ENCODE measurements around the gene ANKRD34A.

The ANKRD34A gene

DNA sequence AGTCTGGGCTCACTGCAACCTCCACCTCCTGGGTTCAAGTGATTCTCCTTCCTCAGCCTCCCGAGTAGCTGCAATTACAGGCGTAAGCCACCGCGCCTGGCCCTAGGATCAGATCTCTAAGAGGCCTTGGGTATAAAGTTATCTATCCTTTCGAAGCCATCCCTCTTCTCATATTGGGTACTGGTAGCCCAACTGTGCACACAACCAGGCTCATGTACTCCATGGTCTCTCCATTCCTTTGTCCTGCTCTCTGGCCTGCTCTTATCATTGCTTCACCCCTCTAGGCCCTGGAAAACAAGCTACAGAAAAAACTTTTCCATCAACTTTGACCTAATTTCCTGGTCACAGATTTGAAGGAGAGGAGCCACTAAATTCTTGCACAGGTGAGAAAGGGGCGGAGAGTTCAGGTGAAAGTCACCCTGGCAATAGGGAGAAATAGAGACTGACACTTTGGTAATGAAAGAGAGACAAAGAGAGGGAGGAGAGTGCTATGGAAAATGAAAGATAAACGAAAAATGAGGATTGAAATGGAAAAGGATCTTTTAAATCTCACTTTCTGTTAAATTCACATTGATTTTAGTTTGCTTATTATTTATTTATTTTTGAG lies 26.0 kb upstream of the ANKRD34A start:
- DNase-seq (ENCODE audit: low read depth) = no peak

DNA sequence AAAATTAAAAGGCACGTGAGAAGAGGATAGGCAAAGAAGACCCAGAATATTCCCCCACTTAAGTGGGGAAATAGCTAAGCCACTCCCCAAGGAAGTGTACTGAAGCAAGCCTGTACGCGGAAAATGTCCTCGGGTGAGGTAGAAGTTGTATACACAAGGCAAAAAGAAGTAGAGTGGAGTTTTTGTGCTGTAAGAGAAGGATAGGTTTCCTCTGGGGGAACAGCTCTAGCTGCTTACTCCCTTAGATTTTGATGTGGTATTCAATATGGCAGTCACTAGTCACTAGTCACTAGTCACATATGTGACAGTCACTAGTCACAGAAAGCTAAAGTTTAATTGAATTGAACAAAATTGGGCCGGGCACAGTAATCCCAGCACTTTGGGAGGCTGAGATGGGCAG lies 24.4 kb upstream of the ANKRD34A start:
- no peak for DNase-seq (ENCODE audit: low read depth)

DNA sequence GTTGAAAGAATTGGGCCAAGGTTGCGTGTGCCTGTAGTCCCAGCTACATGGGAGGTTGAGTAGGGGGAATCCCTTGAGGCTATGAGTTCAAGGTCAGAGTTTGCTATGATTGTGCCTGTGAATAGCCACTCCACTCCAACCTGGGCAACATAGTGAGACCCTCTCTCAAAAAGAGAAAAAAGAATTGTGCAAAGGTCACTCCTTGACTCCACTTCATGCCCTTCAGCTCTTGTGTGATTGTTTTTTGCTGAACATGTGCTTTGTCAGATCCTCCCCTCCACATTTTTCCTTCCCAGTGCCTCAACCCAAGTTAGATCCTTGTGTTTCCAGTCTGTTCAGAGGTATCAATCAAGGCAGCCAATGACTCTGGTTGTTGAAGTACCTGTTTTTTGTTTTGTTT lies 23.6 kb upstream of the ANKRD34A start:
- DNase-seq (ENCODE audit: low read depth) = no peak

DNA sequence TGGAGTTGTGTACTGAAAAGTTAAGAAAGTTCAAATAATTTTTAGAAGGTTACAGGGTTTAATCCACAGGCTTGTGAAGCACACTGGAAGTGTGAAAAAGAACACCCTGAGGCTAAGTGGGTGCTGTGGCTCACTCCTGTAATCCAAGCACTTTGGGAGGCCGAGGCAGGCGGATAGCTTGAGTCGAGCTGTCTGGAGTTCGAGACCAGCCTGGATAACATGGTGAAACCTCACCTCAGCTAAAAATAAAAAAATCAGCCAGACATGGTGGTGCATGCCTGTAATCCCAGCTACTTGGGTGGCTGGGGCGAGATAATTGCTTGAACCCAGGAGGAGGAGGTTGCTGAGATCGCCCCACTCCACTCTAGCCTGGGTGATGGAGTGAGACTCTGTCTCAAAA lies 22.2 kb upstream of the ANKRD34A start:
- DNase-seq (ENCODE audit: low read depth) = no peak

DNA sequence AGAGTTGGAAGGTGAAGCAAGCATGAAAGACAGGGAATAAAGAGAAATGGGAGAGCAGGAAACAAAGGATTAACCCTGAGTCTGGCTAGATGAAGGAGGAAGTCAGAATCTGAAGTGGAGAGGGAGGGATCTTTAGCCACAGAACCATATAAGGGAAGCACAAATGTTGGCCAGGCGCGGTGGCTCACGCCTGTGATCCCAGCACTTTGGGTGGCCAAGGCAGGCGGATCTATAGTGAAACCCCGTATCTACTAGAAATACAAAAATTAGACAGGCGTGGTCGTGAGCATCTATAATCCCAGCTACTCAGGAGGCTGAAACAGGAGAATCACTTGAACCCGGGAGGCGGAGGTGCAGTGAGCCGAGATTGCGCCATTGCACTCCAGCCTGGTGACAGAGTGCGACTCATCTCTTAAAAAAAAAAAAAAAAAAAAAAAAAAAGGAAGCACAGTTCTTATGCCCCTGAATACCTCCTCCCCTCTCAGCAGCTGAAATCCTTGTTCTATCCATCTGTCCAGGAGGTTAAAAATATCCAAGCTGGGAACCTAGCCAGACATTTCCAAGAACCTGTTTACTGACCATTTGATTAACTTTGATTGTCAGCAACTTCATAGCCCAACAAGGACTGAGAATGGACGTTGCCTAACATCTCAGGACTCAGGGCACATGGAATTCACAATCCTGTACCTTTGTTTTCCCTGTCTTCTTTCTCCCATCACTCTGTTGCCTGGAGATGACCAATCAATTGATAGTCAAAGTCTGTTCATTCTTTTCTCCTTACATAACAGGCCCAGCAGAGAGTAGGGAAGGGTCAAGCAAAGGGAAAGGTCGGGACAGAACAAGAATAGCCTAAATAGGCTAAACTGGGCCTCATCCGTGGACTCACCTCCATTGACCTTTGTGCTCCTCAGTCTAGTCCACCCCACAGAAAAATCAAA lies 21.4 kb upstream of the ANKRD34A start:
- DNase-seq (ENCODE audit: low read depth) = peak; percentile 84

DNA sequence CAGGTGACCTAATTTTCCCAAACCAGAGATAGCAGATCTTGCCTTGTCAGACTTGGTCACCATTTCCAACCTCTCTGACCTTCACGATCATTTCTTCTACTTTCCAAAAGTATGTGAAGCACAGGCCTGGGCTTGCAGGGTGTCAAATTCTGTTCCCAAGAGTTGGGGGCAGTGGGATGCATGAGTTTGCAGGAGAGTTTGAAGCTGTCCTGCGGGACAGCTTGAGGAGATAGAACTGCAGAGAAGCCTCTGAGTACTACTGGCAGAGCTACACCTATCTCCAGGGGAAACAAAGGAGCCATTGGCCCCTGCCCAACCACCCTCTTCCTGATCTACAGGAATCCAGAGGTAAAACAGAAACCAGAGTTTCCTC lies 20.7 kb upstream of the ANKRD34A start:
- DNase-seq (ENCODE audit: low read depth) = no peak

DNA sequence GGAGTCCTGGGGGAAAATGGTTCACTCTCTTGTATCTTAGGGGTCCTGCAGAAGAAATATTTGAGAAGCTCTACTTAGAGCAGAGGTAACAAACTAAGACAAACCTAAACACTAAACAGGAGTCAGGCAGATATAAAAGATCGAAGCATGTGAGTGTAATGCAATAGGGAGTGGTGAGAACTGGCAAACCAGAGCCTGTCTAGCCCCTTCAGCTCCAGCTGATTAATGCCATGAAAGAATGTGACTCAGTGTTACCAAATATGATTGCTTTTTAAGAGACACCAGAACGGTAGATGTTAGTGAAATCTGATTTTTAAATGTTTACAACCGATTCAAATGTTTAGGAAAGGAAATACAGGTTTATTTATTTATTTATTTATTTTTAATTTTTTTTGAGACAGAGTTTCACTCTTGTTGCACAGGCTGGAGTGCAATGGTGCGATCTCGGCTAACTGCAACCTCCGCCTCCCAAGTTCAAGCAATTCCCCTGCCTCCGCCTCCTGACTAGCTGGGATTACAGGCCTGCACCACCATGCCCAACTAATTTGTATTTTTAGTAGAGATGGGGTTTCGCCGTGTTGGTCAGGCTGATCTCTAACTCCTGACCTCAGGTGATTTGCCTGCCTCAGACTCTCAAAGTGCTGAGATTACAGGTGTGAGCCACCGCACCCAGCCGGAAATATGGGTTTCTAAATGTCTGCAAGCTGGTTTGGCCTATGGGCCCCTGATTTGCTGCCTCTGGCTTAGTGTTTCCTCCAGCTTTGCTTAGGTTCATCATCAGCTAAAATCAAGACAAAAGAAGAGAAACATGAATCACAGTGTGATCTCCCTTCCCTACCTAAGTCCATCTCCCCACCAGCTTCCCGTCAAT lies 19.8 kb upstream of the ANKRD34A start:
- DNase-seq (ENCODE audit: low read depth) = no peak

DNA sequence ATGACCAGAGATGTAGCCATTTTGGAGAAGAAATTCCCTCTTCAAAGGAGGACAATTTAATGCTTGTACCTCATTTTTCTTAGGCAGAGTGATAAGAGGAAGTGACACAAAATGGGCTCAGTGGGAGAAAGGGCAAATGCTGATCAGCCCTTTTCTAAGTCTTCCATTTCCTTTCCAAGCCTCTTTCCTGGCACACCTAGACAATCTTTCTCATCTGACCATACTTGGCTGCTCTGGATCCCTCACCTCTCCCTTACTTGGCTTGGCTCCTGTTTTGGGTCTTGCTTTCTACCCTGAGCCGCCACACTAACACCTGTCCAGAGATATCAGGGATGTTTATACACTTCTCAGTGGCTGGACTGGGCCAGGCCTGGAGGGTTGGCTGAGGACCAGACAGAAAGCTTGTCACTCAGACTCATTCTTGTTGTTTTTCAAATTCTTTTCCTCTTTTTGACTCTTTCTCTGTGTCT lies 18.9 kb upstream of the ANKRD34A start:
- DNase-seq (ENCODE audit: low read depth) = no peak

DNA sequence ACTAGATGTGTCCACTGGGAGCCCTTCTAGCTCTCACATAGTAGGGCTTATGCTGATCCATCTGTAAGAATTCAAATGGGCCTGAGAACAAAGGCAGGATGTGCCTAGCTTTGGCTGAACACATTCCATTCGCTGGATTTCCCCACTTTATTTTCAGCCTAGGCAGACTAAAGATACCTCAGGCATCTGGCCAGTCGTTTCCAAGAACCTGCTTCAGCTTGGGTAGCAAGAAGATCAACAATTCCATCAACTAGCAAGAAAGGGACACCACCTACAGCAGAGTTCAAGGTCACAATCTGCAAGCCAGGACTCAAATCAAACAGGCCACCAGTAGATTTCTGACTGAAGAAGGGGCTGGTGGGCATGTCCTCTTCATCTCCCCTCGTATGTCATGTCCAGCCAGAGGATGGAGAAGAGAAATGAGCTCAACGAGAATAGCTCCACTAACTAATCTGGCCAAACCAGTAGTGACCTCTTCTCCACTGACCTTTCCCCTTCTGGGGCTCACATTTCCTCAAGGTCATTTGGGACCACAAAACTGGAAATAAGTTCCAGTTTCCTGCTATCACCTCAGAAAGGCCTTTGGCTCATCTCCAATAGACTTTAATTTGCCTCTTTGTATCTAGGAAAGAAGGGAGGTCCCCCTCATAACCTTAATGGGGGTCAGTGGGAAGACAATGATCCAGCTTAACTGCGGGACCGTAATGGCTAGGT lies 17.8 kb upstream of the ANKRD34A start:
- DNase-seq (ENCODE audit: low read depth) = no peak

DNA sequence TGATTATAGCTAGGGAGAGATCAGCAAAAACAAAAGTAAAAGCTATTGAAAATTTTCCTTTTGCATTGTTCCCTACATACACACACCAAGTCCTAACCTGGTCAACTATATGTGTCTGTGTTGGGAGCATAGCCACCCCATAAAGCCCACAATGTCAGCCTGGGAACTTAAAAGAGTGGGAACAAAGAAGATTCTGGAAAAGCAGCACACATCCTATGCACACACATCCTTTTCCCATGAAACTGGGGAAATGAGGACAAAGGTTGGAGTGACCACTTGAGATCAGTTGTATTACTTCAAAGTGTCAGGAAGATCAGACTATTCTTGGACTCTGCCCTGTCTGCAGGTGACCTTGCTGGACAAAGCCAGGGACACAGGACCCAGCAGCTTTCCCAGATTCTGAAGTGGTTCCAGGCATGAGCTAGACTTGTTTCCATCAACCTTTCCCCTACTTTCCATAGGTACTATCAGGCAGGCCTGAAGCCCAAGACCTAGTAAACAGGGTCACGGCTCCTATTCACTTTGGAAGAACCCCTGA lies 16.2 kb upstream of the ANKRD34A start:
- DNase-seq (ENCODE audit: low read depth) = no peak

DNA sequence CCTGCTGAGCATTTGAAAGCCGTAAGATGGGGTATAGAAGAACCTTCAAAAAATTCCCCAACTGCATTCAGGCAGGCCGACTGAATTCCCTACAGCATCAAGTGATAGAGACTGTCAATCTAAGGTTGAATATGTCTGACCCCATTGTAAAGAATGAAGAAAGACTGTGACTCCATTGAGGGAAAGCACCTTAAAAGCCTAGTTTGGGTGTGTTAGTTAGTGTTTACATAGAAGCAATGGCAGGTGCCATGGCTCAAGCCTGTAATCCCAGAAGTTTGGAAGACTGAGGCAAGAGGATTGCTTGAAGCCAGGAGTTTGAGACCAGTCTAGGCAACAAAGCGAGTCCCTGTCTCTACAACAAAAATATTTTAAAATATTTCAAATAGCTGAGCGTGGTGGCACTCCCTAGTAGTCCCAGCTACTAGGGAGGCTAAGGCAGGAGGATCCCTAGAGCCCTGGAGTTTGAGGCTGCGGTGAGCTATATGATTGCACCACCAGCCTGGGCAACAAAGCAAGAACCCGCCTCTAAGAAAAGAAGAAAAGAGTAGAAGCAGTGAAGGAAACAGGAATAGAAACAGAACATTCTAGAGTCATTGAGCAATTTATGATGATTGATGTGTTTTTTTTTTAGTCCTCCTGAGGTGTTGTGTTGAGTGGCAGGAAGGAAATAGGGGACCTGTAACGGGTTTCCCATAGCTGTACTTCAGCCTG lies 15.5 kb upstream of the ANKRD34A start:
- peak; percentile 30 for DNase-seq (ENCODE audit: low read depth)

DNA sequence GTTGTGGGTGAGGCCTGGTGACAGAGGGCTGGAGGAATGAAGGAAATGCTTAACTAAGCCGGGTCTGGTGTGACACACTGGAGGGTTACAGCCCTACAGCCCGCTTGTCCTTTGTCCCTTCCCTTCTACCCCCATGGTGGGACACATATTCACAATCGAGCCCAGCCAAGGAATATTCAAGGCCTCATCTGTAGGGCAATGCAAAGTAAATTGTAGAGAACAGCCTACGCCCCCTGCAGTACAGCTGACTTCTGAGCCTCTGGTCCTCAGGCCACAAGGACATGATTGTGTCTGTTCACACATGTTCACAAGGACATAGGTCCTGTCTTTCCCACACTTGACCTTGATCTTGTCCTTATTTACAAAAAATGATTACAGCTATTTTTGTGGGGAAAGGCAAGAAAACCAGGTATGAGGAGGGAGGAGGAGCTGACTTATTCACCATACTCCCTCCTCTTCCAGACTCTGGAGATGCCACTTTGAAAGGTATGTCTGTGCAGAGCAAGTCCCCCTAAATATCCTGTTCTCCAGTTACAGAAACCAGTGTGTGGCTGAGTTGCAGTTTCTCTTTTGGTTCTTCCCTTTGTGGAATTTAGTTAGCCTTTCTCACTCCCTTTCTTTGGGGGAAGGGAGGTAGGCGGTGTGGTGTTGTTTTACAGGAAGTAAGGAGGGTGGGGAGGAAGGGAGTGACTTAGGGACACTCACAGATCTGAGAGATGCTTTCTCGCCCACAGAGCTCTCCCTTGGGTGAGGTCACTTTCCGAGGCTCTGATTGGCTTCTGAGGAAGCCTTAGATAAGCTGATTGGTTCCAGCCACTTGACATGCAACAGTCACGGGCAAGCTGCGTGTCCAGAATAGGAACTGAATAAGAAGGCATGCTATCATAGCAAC lies 14.7 kb upstream of the ANKRD34A start:
- peak; percentile 100 for DNase-seq (ENCODE audit: low read depth)

DNA sequence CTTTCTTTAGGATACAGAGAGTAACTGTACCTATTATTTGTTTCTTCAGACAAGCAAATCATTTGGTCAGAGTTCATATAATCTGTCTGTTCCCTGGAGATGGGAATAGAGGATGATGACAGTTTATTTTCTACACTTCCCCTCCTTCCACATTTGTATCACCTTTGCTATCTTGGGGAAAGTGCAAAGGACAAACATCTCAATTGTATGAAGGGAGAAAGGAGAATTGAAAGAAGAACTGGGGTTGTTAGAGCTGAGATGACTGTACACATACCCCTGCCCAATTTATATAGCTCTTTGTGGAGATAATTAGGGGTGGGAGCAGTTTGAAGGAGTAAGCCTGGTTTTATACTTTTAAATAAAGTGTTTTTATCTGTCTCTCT lies 14.1 kb upstream of the ANKRD34A start:
- DNase-seq (ENCODE audit: low read depth) = no peak

DNA sequence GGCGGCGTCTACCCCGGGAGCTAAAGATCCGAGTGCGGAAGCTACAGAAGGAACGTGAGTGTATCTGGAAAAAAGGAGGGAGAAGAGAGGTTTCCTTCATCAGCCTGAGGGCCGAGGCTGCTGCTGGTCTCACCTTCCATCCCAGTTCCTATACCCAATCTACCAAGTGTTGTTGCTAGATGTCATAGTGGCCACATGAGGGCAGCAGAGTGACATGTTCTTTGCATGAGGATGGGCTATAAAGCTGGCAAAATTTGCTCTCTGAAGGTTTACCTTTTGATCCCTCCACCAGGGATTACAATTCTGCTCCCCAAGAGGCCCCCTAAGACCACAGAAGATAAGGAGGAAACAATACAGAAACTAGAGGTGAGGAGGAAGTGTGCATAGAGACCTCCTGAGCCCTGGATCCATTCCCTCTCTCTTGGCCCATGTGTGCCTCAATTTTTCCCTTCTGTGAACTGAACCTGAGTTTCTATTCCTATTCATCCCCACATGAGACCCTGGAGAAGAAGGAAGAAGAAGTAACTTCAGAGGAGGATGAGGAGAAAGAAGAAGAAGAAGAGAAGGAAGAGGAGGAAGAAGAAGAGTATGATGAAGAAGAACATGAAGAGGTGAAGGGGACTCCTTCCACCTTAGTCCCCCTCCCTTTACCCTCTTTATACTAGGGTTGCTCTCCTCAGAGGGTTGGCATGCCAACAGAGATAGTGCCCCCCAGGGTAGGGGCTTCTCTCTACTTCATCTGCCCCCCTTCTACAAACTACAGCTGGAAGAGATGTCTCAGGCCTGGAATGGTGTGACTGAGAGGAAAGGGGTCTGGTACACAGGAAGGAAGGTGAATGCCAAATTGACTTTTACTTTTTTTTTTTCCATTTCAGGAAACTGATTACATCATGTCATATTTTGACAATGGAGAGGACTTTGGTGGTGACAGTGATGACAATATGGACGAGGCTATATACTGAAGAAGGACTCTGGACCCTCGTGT lies 13.4 kb upstream of the ANKRD34A start:
- DNase-seq (ENCODE audit: low read depth) = peak; percentile 86

DNA sequence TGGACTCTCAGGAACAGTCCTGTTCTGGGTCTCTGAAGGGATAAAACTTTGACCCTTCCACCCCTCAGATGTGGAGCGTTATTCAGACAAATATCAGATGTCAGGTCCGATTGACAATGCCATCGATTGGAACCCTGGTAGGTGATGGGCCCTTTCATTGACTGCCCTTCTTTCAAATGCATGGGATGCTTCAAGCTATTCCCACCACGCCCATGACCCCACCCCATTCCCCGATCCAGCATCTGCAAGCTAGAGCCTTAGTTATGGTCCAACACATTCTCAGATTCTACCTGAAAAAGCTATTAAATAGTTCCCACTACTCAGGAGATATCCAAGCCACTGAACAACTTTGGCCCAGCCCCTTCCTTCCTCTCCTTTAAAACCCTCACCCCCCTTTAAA lies 12.6 kb upstream of the ANKRD34A start:
- DNase-seq (ENCODE audit: low read depth) = no peak

DNA sequence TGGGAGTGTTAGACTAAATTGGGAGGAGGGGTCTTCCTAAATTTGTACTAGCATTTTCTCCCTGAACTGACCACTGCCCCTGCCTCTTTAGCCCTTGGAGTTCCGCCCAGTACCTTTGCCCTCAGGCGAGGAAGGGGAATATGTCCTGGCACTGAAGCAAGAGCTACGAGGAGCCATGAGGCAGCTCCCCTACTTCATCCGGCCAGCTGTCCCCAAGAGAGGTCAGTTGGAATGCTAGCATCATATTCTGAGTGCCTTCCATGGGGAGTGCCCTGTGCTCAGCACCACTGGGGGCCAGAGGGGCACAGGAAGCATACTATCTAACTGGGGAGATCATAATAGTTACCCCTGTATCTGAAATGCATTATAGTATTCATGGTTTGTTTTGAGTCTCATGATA lies 10.8 kb upstream of the ANKRD34A start:
- no peak for DNase-seq (ENCODE audit: low read depth)

DNA sequence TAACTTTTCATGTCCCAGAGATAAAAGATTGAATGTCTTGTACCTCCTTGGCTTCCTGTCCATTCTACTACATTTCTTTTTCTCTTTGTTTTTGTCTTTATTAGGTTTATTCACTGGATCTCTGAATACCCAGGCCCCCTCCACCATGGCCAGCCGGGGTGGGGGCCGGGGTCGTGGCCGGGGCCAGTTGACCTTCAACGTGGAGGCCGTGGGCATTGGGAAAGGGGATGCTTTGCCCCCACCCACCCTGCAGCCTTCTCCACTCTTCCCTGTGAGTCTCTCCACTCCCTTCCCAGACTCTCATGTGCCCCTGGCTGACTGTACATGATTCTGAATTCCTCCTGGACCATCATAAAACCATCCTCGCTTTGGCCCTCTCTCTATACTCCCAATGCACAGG lies 10.3 kb upstream of the ANKRD34A start:
- DNase-seq (ENCODE audit: low read depth) = no peak

DNA sequence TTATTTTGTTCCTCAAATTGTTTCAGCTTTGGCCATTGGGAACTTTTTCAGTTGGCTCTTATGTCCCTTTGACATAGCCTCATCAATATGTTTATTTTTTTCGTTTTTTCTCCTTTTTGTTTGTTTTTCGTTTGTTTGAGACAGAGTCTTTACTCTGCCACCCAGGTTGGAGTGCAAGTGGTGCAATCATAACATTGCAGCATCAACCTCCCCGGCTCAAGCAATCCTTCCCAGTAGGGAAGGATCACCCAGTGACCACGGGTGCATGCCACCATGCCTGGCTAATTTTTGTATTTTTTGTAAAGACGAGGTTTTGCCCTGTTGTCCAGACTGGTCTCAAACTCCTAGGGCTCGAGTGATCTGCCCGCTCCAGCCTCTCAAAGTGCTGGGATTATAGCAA lies 8.2 kb upstream of the ANKRD34A start:
- no peak for DNase-seq (ENCODE audit: low read depth)

DNA sequence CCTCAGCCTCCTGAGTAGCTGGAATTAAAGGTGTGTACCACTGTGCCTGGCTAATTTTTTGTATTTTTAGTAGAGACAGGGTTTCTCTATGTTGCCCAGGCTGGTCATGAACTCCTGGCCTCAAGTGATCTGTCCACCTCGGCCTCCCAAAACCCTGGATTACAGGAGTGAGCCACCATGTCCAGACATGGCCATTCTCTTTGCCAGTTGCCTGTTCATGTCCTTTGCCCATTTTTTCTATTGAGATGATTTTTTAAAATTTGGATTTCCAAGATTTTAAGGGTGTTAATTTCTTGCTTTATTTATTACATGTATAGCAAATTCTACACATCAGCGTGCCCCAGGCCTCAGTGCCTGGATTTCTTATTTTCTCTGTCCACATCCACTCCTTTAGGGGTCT lies 2.9 kb upstream of the ANKRD34A start:
- DNase-seq (ENCODE audit: low read depth) = no peak

All from EH (cell line).